ENCODE results near the gene GRM4. TPM values are rescaled to one million over a fixed set of nuclear protein-coding genes. Genes with fewer than 3 reads are reported as not detected.

Gene GRM4
- total and polyA plus RNA-seq, 11 donors = 0.20 TPM; not detected in 10

DNA sequence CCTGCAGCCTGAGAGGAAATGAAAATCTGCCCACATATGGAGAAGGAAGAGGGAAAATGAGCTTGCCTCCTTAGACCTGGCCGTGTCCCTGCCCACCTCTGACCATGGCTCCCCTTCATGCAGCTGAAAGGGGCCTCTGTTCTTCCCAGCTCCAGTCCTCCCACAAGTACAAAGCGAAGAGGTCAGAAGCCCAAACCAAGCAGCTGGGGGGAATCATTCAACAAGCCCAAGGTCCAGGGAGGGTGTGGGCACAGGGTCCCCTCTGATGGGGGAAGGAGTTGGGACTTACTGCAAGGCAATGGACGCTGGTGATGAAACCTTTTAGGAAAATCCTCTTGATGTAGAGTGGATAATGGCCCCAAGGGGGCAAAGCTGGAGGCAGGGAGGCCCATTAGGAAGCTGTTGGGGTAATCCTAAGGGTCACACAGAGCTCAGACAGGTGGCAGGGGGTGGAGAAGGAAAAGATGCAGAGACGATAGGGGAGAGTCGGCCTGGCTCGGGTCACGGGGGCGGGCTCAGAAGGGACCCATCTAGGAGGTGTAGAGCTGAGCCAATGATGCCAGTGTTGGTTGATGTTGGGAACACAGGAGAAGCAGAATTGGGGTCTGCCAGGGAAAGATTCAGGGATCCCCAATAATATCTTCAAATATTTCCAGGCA, 16.1 kb upstream of the GRM4 start:
- WGBS, 4 donors = 64 to 72% (median 70%) methylated on average over 8 of the region's 8 CpGs
- DNase-seq (peak in 2 of 5 donors; percentile 11 to 37), ATAC-seq (no peak)
- H3K36me3 ChIP-seq = no peaks in the 10 kb centered on the region
- intact Hi-C loops (cut with DNase I) = loop anchor here in 3 of 10 donors (10.0 kb wide), 2 partner anchors 253 to 443 kb away; no protein-coding TSS in a partner anchor
- no peaks in the 10 kb centered on the region for H3K27me3 ChIP-seq
- no peak overlapping the region for H3K27ac ChIP-seq
- no peaks in the 10 kb centered on the region for H3K4me1 ChIP-seq
- peaks cover 0 to 22% (median 15%) of the 10 kb centered on the region in 12 donors for H3K9me3 ChIP-seq
- no peak for TF ChIP-seq POLR2A (IDR thresholded peaks at IDR 0.05)
- TF ChIP-seq, protein P1, sequence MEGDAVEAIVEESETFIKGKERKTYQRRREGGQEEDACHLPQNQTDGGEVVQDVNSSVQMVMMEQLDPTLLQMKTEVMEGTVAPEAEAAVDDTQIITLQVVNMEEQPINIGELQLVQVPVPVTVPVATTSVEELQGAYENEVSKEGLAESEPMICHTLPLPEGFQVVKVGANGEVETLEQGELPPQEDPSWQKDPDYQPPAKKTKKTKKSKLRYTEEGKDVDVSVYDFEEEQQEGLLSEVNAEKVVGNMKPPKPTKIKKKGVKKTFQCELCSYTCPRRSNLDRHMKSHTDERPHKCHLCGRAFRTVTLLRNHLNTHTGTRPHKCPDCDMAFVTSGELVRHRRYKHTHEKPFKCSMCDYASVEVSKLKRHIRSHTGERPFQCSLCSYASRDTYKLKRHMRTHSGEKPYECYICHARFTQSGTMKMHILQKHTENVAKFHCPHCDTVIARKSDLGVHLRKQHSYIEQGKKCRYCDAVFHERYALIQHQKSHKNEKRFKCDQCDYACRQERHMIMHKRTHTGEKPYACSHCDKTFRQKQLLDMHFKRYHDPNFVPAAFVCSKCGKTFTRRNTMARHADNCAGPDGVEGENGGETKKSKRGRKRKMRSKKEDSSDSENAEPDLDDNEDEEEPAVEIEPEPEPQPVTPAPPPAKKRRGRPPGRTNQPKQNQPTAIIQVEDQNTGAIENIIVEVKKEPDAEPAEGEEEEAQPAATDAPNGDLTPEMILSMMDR (IDR thresholded peaks at IDR 0.05) = no peak
- H3K4me3 ChIP-seq = no peak overlapping the region

DNA sequence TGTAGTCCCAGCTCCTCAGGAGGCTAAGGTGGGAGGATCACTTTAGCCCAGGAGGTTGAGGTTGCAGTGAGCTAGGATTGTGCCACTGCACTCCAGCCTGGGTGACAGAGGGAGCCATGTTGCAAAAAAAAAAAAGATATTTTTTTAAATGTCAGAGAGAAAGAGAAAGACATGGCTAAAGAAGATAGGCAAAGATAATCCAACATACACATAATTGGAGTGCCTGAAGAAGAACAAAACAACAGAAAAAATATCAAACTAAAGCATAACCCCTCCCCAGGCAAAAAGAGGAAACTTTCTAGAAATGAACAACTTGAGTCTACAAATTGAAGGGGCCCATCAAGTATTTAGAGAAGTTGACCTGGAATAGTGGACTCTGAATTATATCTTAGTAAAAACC, 14.0 kb upstream of the GRM4 start:
- TF ChIP-seq, protein P1 (IDR thresholded peaks at IDR 0.05) = no peak
- no peak for TF ChIP-seq POLR2A (IDR thresholded peaks at IDR 0.05)
- ATAC-seq = no peak
- H3K27ac ChIP-seq = no peak overlapping the region
- no peaks in the 10 kb centered on the region for H3K36me3 ChIP-seq
- peaks cover 0 to 22% (median 15%) of the 10 kb centered on the region in 12 donors for H3K9me3 ChIP-seq
- DNase-seq = no peak
- peaks cover 4 to 15% (median 9%) of the 10 kb centered on the region in 9 donors for H3K27me3 ChIP-seq
- intact Hi-C loops (cut with DNase I) = loop anchor here in 6 of 10 donors (5.0 to 10.0 kb wide), 5 partner anchors 103 to 575 kb away; partner anchors contain the start of genes BAK1 (in 4 of the 6) and UQCC2 (in 1 of the 6)
- H3K4me1 ChIP-seq = peaks cover 0 to 3% (median 1%) of the 10 kb centered on the region in 12 donors
- H3K4me3 ChIP-seq = no peak overlapping the region

DNA sequence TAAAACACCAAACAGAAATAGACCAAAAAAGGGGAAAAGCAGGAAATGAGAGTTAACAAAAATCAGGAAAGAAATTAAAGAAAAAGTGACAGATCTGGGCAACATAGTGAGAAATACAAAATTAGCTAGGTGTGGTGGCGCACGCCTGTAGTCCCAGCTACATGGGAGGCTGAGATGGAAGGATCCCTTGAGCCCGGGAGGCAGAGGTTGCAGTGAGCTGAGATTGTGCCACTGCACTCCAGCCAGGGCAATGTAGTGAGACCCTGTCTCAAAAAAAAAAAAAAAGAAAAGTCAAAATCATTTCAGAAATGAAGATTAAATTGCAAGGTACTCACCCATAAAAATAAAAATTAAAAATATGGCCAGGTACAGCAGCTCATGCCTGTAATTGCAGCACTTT, 13.0 kb upstream of the GRM4 start:
- H3K9me3 ChIP-seq = peaks cover 0 to 22% (median 15%) of the 10 kb centered on the region in 12 donors
- H3K27me3 ChIP-seq = peaks cover 9 to 24% (median 17%) of the 10 kb centered on the region in 9 donors
- DNase-seq = peak in 1 of 5 donors; percentile 25
- intact Hi-C loops (cut with DNase I) = loop anchor here in 5 of 10 donors (5.0 to 10.0 kb wide), 3 partner anchors 102 to 574 kb away; partner anchors contain the start of genes BAK1 (in 4 of the 5) and UQCC2 (in 1 of the 5)
- no peak for ATAC-seq
- H3K36me3 ChIP-seq = no peaks in the 10 kb centered on the region
- H3K27ac ChIP-seq = no peak overlapping the region
- peaks cover 0 to 11% (median 5%) of the 10 kb centered on the region in 12 donors for H3K4me1 ChIP-seq
- 91 to 98% (median 93%) methylated on average over 3 of the region's 3 CpGs for WGBS, 4 donors
- H3K4me3 ChIP-seq = no peak overlapping the region
- TF ChIP-seq, protein P1 (IDR thresholded peaks at IDR 0.05) = no peak
- TF ChIP-seq POLR2A (IDR thresholded peaks at IDR 0.05) = no peak

DNA sequence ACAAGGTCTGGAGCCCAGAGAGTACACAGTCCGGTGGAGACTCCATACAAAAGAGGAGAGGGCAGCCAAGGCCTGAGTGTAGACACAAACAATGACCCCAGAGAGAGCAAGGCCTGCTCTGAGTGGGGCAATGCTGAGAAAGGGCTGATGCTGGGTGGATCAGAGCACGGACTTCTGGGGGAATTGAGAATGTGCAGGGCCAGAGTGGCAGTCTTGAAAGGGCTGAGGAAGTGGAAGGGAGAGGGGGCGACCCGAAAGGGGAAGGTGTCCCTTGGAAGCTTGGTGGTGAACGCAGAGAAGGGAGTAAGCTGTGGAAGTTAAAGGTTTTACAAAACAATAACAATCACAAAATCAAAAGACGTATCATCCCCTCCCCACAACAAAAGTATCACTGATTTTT, 12.0 kb upstream of the GRM4 start:
- Histone ChIP-seq H3K9me3 (peaks cover 0 to 22% (median 15%) of the 10 kb centered on the region in 12 donors), H3K36me3 (no peaks in the 10 kb centered on the region), H3K4me3 (no peak overlapping the region), H3K27ac (no peak overlapping the region), H3K4me1 (peaks cover 0 to 11% (median 5%) of the 10 kb centered on the region in 12 donors), H3K27me3 (peaks cover 12 to 34% (median 26%) of the 10 kb centered on the region in 9 donors)
- peak in 2 of 5 donors; percentile 6 to 17 for DNase-seq
- intact Hi-C loops (cut with DNase I) = loop anchor here in 5 of 10 donors (5.0 to 10.0 kb wide), 3 partner anchors 101 to 573 kb away; partner anchors contain the start of genes BAK1 (in 4 of the 5) and UQCC2 (in 1 of the 5)
- TF ChIP-seq, protein P1 (IDR thresholded peaks at IDR 0.05) = no peak
- no peak for TF ChIP-seq POLR2A (IDR thresholded peaks at IDR 0.05)
- WGBS, 4 donors = 73 to 81% (median 77%) methylated on average over 6 of the region's 6 CpGs
- no peak for ATAC-seq

All from heart left ventricle (tissue), 16 donors.